ENCODE data around the gene KRR1. TPM values are rescaled to one million over a fixed set of nuclear protein-coding genes. Genes with fewer than 3 reads are reported as not detected.
A peak's percentile ranks its signal among the peaks of the same experiment; 100 is the strongest.

KRR1 gene
- total and polyA plus RNA-seq, 2 of the 13 experiments (the other 11 are each of a cell fraction or from before 2014, with no cell fraction given): 19.3 to 103 TPM

GRCh38 chr12:75491169-75491568, 20.2 kb downstream of the KRR1 start:
- in situ Hi-C loops (cut with HindIII; ENCODE audit: extremely low pct_ligation_motif_present, low pct_unique_long_range_greater_than_20kb) (no loop called here), intact Hi-C loops (cut with micrococcal nuclease; ENCODE audit: unreplicated experiment) (no loop called here)
- WGBS (ENCODE audit: low lambda C conversion rate): 75% methylated on average over 2 of the region's 2 CpGs
- Histone ChIP-seq H3K4me2 (ENCODE audit: low read depth, low read length) (no peak overlapping the region), H2AFZ (ENCODE audit: low read length) (no peak overlapping the region), H3K9ac (ENCODE audit: insufficient read depth, low read depth, low read length) (no peak overlapping the region), H3K4me1 (ENCODE audit: insufficient read depth, low read length) (peaks cover 6% of the 10 kb centered on the region), H3K27me3 (ENCODE audit: control insufficient read depth in 1 of 2, insufficient read depth in 2 of 2, low read length in 2 of 2) (no peaks in the 10 kb centered on the region; a peak in 1 of 5 replicates), H3K27ac (ENCODE audit: extremely low read length, insufficient read depth, low read length) (no peak overlapping the region), H3K36me3 (replicated peaks in 1 of 2; ENCODE audit: control insufficient read depth in 1 of 2, insufficient read depth in 2 of 2, low read length in 2 of 2) (peaks cover 0 to 6% of the 10 kb centered on the region in 2 experiments; a peak in 1 of 5 replicates), H4K20me1 (ENCODE audit: insufficient read depth, low read length) (no peaks in the 10 kb centered on the region), H3K4me3 (replicated peaks in 1 of 3; ENCODE audit: insufficient read depth in 1 of 3, low read depth in 2 of 3, low read length in 3 of 3) (no peak overlapping the region), H3K79me2 (ENCODE audit: insufficient read depth, low read length) (no peaks in the 10 kb centered on the region), H3K9me3 (ENCODE audit: low read length) (no peaks in the 10 kb centered on the region)
- no peak for FAIRE-seq
- TF ChIP-seq ZNF264 (CRISPR knock-in tag; IDR thresholded peaks at IDR 0.05) (peak; percentile 77), HNF4G (IDR thresholded peaks at IDR 0.05; ENCODE audit: borderline replicate concordance, low read depth, low read length) (peak; percentile 48; the same call in 1 of the 2 replicates), HNF4G (CRISPR knock-in tag; IDR thresholded peaks at IDR 0.05; ENCODE audit: borderline replicate concordance, low read depth) (no peak), POGK (CRISPR knock-in tag; conservative IDR thresholded peaks at IDR 0.05) (no peak), EHMT2 (IDR thresholded peaks at IDR 0.05; ENCODE audit: borderline replicate concordance, low read depth, low read length) (no peak), ZNF644 (CRISPR knock-in tag; IDR thresholded peaks at IDR 0.05; ENCODE audit: low read depth) (peak; percentile 55; the same call in 1 of the 2 replicates), GATAD2A (CRISPR knock-in tag; IDR thresholded peaks at IDR 0.05) (no peak), ZBTB33 (CRISPR knock-in tag; IDR thresholded peaks at IDR 0.05) (no peak), ZSCAN25 (CRISPR knock-in tag; IDR thresholded peaks at IDR 0.05) (no peak), HNF4A (CRISPR knock-in tag; IDR thresholded peaks at IDR 0.05) (peak; percentile 51; the same call in 1 of the 2 replicates), ZBTB10 (CRISPR knock-in tag; IDR thresholded peaks at IDR 0.05; ENCODE audit: borderline replicate concordance) (no peak), MIXL1 (CRISPR knock-in tag; IDR thresholded peaks at IDR 0.05) (no peak)
- CTCF ChIA-PET (ENCODE audit: low intra/inter-chr PET ratio, low total read pairs): no interaction called here
- POLR2A ChIA-PET: no interaction called here
- ATAC-seq: peak; percentile 26; the same call in 1 of the 3 replicates
- peak; percentile 25 for DNase-seq (ENCODE audit: low spot score)
- no TSS peak for BruUV-seq (replicated peaks)
